HL-60/S4 treated with retinoic acid at 250 ng/mL for 4 days and 3 days (cell line): ENCODE results near the gene TMEM181.
"Not testable (repeated sequence)": the region's sequence is repeated elsewhere in the genome, so short reads cannot be mapped to it uniquely, and the experiment has no call there.

Experiments
- in situ Hi-C: fragments of 300-500 bp; cut with MboI; formaldehyde crosslinking; loops from 2 replicates; pipeline ENCODE4 v1.7.0; 2022; ENCODE audit warnings: low sequenced_read_pairs

The TMEM181 gene

DNA sequence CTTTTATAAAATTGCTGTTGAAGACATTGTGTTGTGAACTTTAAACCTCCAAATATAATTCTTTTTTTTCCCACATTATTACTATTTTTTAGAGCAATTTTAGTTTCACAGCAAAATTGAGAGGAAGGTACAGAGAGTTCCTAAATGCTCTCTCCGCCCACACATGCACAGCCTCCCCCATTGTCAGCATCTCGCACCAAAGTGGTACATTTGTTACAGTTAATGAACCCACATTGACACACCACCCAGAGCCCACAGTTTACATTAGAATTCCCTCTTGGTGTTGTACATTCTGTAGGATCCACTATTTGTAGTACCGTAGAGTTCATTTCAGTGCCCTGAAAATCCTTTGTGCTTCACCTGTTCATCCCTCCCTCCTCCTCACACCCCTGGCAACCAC is 33.8 kb downstream of the TMEM181 start:
- in situ Hi-C loops, result no loop called here

DNA sequence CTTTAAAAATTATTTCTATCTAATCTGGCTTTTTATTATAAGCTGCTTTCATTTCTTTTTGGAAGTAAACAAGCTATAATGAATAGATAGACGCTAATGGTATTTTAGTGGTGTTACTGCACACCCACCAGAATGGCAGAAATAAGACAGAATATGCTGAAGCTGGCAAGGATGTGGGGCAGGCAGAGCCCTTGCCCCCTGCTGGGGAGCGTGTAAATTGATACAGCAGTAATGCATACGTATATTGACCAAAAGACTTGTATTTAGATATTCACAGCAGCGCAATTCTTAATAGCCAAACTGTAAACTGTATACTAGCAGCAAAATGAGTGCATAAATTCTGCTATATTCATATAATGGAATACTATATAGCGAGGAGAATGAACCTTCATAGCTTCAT is 35.3 kb downstream of the TMEM181 start:
- in situ Hi-C loops, result no loop called here

DNA sequence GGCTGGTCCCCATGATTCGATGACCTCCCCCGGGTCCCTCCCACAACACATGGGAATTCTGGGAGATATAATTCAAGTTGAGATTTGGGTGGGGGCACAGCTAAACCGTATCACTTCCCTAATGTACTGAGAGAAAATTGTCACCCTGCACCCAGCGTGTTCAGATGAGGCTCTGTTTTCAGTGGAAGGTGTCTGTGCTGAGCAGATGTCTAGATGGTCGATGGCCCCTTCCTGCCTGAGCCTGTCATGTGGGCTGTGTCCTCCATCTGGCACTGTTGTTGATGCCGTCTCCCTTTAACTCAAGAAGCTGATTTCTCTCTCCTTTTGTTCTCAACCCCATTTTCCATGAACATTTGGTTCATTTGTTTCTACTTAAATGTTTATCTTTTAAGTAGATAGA is 37.0 kb downstream of the TMEM181 start:
- in situ Hi-C loops, result no loop called here

DNA sequence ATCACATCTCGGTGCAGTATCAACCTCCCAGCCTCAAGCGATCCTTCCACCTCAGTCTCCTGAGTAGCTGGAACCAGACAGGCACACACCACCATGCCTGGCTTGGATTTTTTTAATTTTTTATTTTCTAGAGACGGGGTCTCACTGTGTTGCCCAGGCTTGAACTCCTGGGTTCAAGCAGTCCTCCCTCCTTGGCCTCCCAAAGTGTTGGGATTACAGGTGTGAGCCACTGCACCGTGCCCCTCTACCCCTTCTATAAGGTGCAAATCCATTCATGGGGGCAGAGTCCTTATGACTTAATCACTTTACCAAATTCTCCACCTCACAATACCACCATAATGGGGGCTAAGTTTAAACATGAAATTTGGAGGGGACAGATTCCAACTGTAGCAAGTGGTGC is 37.7 kb downstream of the TMEM181 start:
- in situ Hi-C loops, result no loop called here

- in situ Hi-C loops, result loop anchor here (10.0 kb wide), 1 partner anchor 375 kb away; no protein-coding TSS in a partner anchor
Measured at GRCh38 chr6:158599635-158600034, 39.7 kb downstream of the TMEM181 start.

- in situ Hi-C loops, result loop anchor here (10.0 kb wide), 1 partner anchor 379 kb away; no protein-coding TSS in a partner anchor
Measured at GRCh38 chr6:158603261-158604047, 43.6 kb downstream of the TMEM181 start.

DNA sequence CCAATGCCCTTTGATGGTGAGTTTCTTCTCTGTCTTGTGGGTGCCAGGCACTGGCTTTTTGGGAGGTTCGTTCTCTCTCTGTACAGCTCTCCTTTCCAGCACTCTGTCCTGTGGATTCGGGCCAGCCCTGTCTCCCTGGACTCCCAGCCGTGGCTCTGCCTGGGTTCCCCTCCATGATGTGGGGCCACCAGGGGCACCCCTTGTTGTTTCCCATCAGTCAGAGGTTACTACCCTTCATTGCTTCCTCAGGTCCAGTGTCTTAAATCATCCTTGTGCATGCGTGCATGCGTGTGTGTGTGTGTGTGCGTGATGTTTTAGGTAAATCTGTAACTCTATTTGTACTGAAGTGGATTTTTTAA is 44.1 kb downstream of the TMEM181 start:
- in situ Hi-C loops, result loop anchor here (10.0 kb wide), 1 partner anchor 379 kb away; no protein-coding TSS in a partner anchor

GRCh38 chr6:158605266-158605878 is 45.5 kb downstream of the TMEM181 start:
- in situ Hi-C loops, result loop anchor here (10.0 kb wide), 1 partner anchor 381 kb away; no protein-coding TSS in a partner anchor

- in situ Hi-C loops, result loop anchor here (10.0 kb wide), 1 partner anchor 381 kb away; no protein-coding TSS in a partner anchor
Measured at GRCh38 chr6:158606011-158606410, 46.1 kb downstream of the TMEM181 start.

- in situ Hi-C loops, result loop anchor here (10.0 kb wide), 1 partner anchor 382 kb away; no protein-coding TSS in a partner anchor
Measured at GRCh38 chr6:158606935-158607334, 47.0 kb downstream of the TMEM181 start.

- in situ Hi-C loops, result loop anchor here (10.0 kb wide), 1 partner anchor 383 kb away; no protein-coding TSS in a partner anchor
Measured at GRCh38 chr6:158607411-158608170, 47.7 kb downstream of the TMEM181 start.

DNA sequence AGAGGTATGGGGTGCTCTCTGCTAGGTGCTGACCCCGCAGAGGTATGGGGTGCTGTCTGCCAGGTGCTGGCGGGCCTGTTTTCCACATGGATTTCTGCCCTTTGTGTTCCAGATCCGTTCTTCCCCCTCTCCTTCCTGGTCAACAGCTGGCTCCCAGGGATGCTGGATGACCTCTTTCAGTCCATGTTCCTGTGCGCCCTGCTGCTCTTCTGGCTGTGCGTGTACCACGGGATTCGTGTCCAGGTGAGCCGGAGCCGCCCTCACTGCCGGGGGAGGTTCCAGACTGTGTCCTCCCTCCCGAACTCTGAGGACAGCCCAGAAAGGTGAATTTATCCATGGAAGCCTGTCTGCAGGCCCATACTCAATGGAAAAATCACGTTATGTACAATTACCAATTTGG is 48.3 kb downstream of the TMEM181 start:
- in situ Hi-C loops, result loop anchor here (10.0 kb wide), 1 partner anchor 383 kb away; no protein-coding TSS in a partner anchor

DNA sequence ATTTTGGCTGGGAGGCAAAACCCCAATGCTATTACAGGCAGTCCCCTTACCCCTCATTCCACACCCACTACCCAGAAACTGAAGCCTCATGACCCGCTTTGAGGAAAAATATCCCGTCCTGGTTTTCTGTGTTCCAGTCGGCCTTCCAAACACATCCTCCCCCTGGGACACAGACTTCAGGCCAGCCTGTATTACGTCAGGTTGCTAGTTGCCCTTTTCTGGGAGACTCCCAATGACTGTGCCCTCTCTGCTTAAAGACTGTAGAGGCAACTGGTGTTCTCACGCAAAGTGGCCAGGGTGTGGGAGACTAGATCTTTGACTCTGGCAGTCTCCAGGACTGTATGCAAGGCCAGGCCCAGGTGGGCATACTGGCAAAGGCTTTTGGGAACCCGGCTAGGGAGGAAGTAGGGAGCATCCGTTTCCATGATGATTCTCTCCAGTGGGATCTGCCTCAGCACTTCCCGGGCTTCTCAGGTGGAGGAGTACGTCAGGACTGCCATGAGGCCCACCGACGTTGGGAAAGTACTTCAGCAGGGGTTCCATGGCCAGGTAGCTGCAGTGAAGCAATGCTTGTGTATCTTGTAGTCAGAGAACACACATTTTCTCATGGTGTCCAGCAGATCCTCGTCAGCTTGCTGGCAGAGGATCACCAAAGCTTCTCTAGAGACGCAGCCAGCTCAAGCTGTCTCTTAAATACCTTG is 49.7 kb downstream of the TMEM181 start:
- in situ Hi-C loops, result loop anchor here (10.0 kb wide), 1 partner anchor 385 kb away; no protein-coding TSS in a partner anchor

GRCh38 chr6:158610319-158610968 is 50.6 kb downstream of the TMEM181 start:
- in situ Hi-C loops, result no loop called here

DNA sequence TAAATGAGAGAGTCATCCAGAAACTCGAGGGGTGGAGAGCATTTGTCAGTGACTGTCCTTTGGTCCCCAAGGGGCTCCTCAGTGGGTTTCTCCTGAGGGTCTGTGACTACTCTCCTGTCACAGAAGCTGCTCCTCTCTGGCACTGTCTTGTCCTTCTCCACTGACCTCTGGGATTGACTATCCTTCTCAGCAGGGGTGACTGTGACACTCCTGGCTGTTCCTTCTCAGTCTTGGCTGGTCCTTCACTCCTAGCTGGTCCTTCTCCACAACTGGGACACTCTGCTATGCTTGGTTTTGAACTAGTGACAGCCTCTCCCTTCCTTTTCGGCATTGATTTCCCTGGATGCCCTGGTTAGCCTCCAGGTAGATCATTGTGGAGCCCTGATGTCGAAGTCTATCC is 51.1 kb downstream of the TMEM181 start:
- in situ Hi-C loops, result no loop called here

DNA sequence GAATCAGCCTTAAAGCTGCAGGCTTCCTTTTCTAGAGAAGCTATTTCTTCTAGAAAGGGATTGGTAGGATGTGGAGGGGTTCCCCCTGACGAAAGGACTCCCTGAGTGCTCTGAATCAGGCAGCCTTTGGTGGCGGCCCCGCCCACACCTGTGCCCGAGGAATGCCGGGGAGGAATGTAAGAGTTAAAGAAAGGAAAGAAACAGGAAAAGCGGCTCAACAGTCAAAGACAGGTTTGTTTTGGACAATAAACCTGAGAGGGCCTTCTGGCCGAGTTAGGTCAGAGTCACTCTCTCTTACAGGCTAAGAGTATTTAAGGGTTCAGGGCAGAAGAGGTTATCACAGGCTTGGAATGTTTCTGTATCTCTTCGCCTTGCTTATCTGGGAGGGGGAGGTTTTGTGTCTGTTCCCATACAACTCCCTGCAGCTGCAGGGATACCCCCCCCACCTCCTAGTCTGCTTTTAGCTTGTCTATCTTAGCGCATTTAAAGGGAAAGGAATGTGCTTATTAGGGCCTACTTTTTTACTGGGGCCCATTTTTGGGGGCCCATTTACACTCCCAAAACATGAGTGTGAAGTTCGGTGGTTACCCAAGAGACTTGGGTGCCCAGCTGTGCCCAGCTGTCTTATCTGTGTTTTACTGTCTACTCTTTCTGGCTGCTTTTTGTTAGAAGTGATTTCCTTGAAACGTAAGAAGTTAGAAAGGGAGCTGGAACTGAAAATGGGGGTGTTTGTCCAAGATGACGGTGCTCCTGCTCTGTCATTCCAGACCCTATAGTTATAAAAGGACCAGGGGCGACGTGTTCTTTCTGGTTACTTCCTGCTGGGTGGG is 51.9 kb downstream of the TMEM181 start:
- in situ Hi-C loops, result no loop called here

DNA sequence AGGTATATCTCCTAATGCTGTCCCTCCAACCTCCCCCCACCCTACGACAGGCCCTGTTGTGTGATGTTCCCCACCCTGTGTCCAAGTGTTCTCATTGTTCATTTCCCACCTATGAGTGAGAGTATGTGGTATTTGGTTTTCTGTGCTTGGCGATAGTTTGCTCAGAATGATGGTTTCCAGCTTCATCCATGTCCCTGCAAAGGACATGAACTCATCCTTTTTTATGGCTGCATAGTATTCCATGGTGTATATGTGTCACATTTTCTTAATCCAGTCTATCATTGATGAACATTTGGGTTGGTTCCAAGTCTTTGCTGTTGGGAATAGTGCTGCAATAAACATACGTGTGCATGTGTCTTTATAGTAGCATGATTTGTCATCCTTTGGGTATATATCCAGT is 54.7 kb downstream of the TMEM181 start:
- in situ Hi-C loops, result not testable (repeated sequence)

DNA sequence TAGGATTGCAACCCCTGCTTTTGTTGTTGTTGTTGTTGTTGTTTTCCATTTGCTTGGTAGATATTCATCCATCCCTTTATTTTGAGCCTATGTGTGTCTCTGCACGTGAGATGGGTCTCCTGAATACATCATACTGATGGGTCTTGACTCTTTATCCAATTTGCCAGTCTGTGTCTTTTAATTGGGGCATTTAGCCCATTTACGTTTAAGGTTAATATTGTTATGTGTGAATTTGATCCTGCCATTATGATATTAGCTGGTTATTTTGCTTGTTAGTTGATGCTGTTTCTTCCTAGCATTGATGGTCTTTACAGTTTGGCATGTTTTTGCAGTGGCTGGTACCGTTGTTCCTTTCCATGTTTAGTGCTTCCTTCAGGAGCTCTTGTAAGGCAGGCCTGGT is 58.4 kb downstream of the TMEM181 start:
- in situ Hi-C loops, result not testable (repeated sequence)
